Chondrocyte (in vitro differentiated cells): ENCODE results near the gene SPHK1. TPM values are rescaled to one million over a fixed set of nuclear protein-coding genes. Genes with fewer than 3 reads are reported as not detected.

ENCODE experiments used
- DNase-seq: peaks from one replicate; pipeline ENCODE4 v3.0.0; 2021; ENCODE audit warnings: mixed read lengths, low spot score
- H3K27ac Mint-ChIP-seq: one replicate; pipeline ENCODE4 v1.8.0; 2021; ENCODE audit warnings: mild to moderate bottlenecking, moderate library complexity, mixed read lengths; ENCODE audit not compliant: unreplicated experiment
- H3K27me3 Mint-ChIP-seq: 2 replicates; pipeline ENCODE4 v1.8.0; 2021; ENCODE audit warnings: low read depth, mixed read lengths
- H3K36me3 Mint-ChIP-seq: 2 replicates; pipeline ENCODE4 v1.8.0; 2021; ENCODE audit warnings: low read depth, mixed read lengths
- H3K4me1 Mint-ChIP-seq: 2 replicates; pipeline ENCODE4 v1.8.0; 2021; ENCODE audit warnings: low read depth, mild to moderate bottlenecking, mixed read lengths
- H3K4me3 Mint-ChIP-seq: one replicate; pipeline ENCODE4 v1.8.0; 2021; ENCODE audit warnings: mild to moderate bottlenecking, moderate library complexity, mixed read lengths; ENCODE audit not compliant: unreplicated experiment
- H3K9me3 Mint-ChIP-seq: 2 replicates; pipeline ENCODE4 v1.8.0; 2021; ENCODE audit warnings: low read depth, mixed read lengths
- CTCF ChIP-seq: fragments of 200-600 bp; sonication (generic); IDR thresholded peaks from 2 replicates; pipeline ENCODE4 v1.5.0; 2021; ENCODE audit warnings: antibody characterized with exemption, mild to moderate bottlenecking, moderate library complexity
- long read RNA-seq: library from polyadenylated mRNA; stranded (forward); transcript quantifications from one replicate; pipeline ENCODE4 v2.0.0, GENCODE V29; 2021
- total RNA-seq: library from RNA; stranded (reverse); gene quantifications from 3 replicates; pipeline ENCODE4 v1.2.1, GENCODE V29; 2021

The SPHK1 gene
- 5.8 to 12.8 TPM (median 12.7 TPM) in 3 replicates for total RNA-seq
- long read RNA-seq, transcript SPHK1-201 (6 exons, 2,138 nt), result minor isoform, 14 of 52 reads
- long read RNA-seq, transcript SPHK1-210 (6 exons, 1,821 nt), result major isoform, 18 of 52 reads
- long read RNA-seq, partial matches to known transcripts, result 6 of 52 reads
- long read RNA-seq, other reads (novel, unspliced or antisense), result 8 of 52 reads

- Mint-ChIP-seq H3K4me1 (peaks cover 16% of the 10 kb centered on the region), H3K27me3 (no peaks in the 10 kb centered on the region), H3K4me3 (peak within 1 kb of the TSS; percentile 78), H3K9me3 (no peaks in the 10 kb centered on the region), H3K27ac (peak within 1 kb of the TSS; percentile 77), H3K36me3 (no peaks in the 10 kb centered on the region)
- TF ChIP-seq CTCF, result no peak
- DNase-seq, result no peak
Measured at GRCh38 chr17:76384222-76384986, at the start of gene SPHK1. Gene SPHK1, plus strand, starts transcription at chr17:76384609. Its CDS starts 1,036 bp downstream, at chr17:76385645.

- Mint-ChIP-seq H3K4me3 (no peak overlapping the region), H3K27me3 (no peaks in the 10 kb centered on the region), H3K9me3 (no peaks in the 10 kb centered on the region), H3K36me3 (peaks cover 12% of the 10 kb centered on the region), H3K27ac (no peak overlapping the region), H3K4me1 (peaks cover 21% of the 10 kb centered on the region)
- TF ChIP-seq CTCF, result no peak
- DNase-seq, result no peak
Measured at GRCh38 chr17:76335716-76336381, 48.6 kb upstream of the SPHK1 start.

- H3K4me3 Mint-ChIP-seq, result no peak overlapping the region
Measured at GRCh38 chr17:76336756-76337412, 47.5 kb upstream of the SPHK1 start.

GRCh38 chr17:76337413-76337777 is 47.0 kb upstream of the SPHK1 start:
- H3K4me3 Mint-ChIP-seq, result no peak overlapping the region
- no peak for DNase-seq
- H3K36me3 Mint-ChIP-seq, result peaks cover 11% of the 10 kb centered on the region
- no peaks in the 10 kb centered on the region for H3K27me3 Mint-ChIP-seq
- H3K27ac Mint-ChIP-seq, result no peak overlapping the region
- no peak for TF ChIP-seq CTCF
- peaks cover 21% of the 10 kb centered on the region for H3K4me1 Mint-ChIP-seq
- H3K9me3 Mint-ChIP-seq, result no peaks in the 10 kb centered on the region

More at GRCh38 chr17:76336756-76337412, 47.5 kb upstream of the SPHK1 start:
- Mint-ChIP-seq H3K4me1 (peaks cover 21% of the 10 kb centered on the region), H3K36me3 (peaks cover 8% of the 10 kb centered on the region), H3K9me3 (no peaks in the 10 kb centered on the region), H3K27me3 (no peaks in the 10 kb centered on the region), H3K27ac (no peak overlapping the region)
- DNase-seq, result no peak
- TF ChIP-seq CTCF, result no peak

GRCh38 chr17:76341301-76341700 is 43.1 kb upstream of the SPHK1 start:
- Mint-ChIP-seq H3K36me3 (peaks cover 21% of the 10 kb centered on the region), H3K27ac (no peak overlapping the region), H3K4me1 (peaks cover 35% of the 10 kb centered on the region), H3K9me3 (no peaks in the 10 kb centered on the region), H3K27me3 (no peaks in the 10 kb centered on the region), H3K4me3 (no peak overlapping the region)
- TF ChIP-seq CTCF, result no peak
- peak; percentile 8 for DNase-seq
